ENCODE results near the gene REELD1. TPM values are rescaled to one million over a fixed set of nuclear protein-coding genes. Genes with fewer than 3 reads are reported as not detected.

REELD1 gene
- total and polyA plus RNA-seq, 2 donors (not counting 1 experiment from before 2014, with no cell fraction given): not detected

GRCh38 chr4:146190456-146190855 is 23.9 kb upstream of the REELD1 start:
- TF ChIP-seq EZH2 (IDR thresholded peaks at IDR 0.05; ENCODE audit: low read length, missing control alignments) (no peak), CTCF (conservative IDR thresholded peaks at IDR 0.05 in 1 of 2, IDR thresholded peaks at IDR 0.05 in 1 of 2; ENCODE audit: low read depth in 1 of 2, low read length in 2 of 2) (no peak)
- Histone ChIP-seq H3K27me3 (ENCODE audit: control insufficient read depth, insufficient read depth, low read length) (no peaks in the 10 kb centered on the region), H3K4me3 (replicated peaks in 1 of 4; ENCODE audit: control extremely low read depth in 1 of 4, insufficient read depth in 1 of 4, low read depth in 3 of 4, low read length in 4 of 4) (no peak overlapping the region), H3K27ac (ENCODE audit: insufficient read depth, low read length) (no peak overlapping the region), H3K9ac (ENCODE audit: insufficient read depth, low read length) (no peak overlapping the region), H3K36me3 (ENCODE audit: control insufficient read depth, insufficient read depth, low read length) (no peaks in the 10 kb centered on the region), H3K9me3 (ENCODE audit: control insufficient read depth, insufficient read depth, low read depth, low read length) (no peaks in the 10 kb centered on the region), H3K4me2 (ENCODE audit: extremely low read depth, insufficient read depth, low read length) (no peak overlapping the region), H4K20me1 (ENCODE audit: control insufficient read depth, extremely low read depth, insufficient read depth, low read length) (no peaks in the 10 kb centered on the region), H3K79me2 (ENCODE audit: control insufficient read depth, insufficient read depth, low read length) (no peaks in the 10 kb centered on the region), H3K4me1 (ENCODE audit: control insufficient read depth, extremely low read depth, insufficient read depth, low read length) (no peaks in the 10 kb centered on the region), H2AFZ (ENCODE audit: low read length) (no peak overlapping the region)
- DNase-seq (ENCODE audit: low read depth in 2 of 2): peak in 1 of 2 donors; percentile 54

GRCh38 chr4:146191766-146192458 is 22.4 kb upstream of the REELD1 start:
- TF ChIP-seq CTCF (conservative IDR thresholded peaks at IDR 0.05 in 1 of 2, IDR thresholded peaks at IDR 0.05 in 1 of 2; ENCODE audit: low read depth in 1 of 2, low read length in 2 of 2) (peak in 1 of 2 donors; percentile 4), EZH2 (IDR thresholded peaks at IDR 0.05; ENCODE audit: low read length, missing control alignments) (no peak)
- Histone ChIP-seq H3K27ac (ENCODE audit: insufficient read depth, low read length) (no peak overlapping the region), H3K4me3 (replicated peaks in 1 of 4; ENCODE audit: control extremely low read depth in 1 of 4, insufficient read depth in 1 of 4, low read depth in 3 of 4, low read length in 4 of 4) (no peak overlapping the region), H3K79me2 (ENCODE audit: control insufficient read depth, insufficient read depth, low read length) (no peaks in the 10 kb centered on the region), H3K4me1 (ENCODE audit: control insufficient read depth, extremely low read depth, insufficient read depth, low read length) (no peaks in the 10 kb centered on the region), H2AFZ (ENCODE audit: low read length) (no peak overlapping the region), H3K36me3 (ENCODE audit: control insufficient read depth, insufficient read depth, low read length) (no peaks in the 10 kb centered on the region), H4K20me1 (ENCODE audit: control insufficient read depth, extremely low read depth, insufficient read depth, low read length) (no peaks in the 10 kb centered on the region), H3K4me2 (ENCODE audit: extremely low read depth, insufficient read depth, low read length) (no peak overlapping the region), H3K9me3 (ENCODE audit: control insufficient read depth, insufficient read depth, low read depth, low read length) (no peaks in the 10 kb centered on the region), H3K9ac (ENCODE audit: insufficient read depth, low read length) (no peak overlapping the region), H3K27me3 (ENCODE audit: control insufficient read depth, insufficient read depth, low read length) (no peaks in the 10 kb centered on the region)
- peak in 1 of 2 donors; percentile 45 for DNase-seq (ENCODE audit: low read depth in 2 of 2)

- TF ChIP-seq CTCF (conservative IDR thresholded peaks at IDR 0.05 in 1 of 2, IDR thresholded peaks at IDR 0.05 in 1 of 2; ENCODE audit: low read depth in 1 of 2, low read length in 2 of 2) (no peak), EZH2 (IDR thresholded peaks at IDR 0.05; ENCODE audit: low read length, missing control alignments) (no peak)
These were observed 20.7 kb upstream of the REELD1 start for GRCh38 chr4:146193628-146194027.

More at GRCh38 chr4:146193628-146194027, 20.7 kb upstream of the REELD1 start:
- H2AFZ ChIP-seq (ENCODE audit: low read length): no peak overlapping the region
- H3K36me3 ChIP-seq (ENCODE audit: control insufficient read depth, insufficient read depth, low read length): no peaks in the 10 kb centered on the region
- H3K27ac ChIP-seq (ENCODE audit: insufficient read depth, low read length): no peak overlapping the region
- no peak overlapping the region for H3K4me3 ChIP-seq (replicated peaks in 1 of 4; ENCODE audit: control extremely low read depth in 1 of 4, insufficient read depth in 1 of 4, low read depth in 3 of 4, low read length in 4 of 4)
- H3K27me3 ChIP-seq (ENCODE audit: control insufficient read depth, insufficient read depth, low read length): no peaks in the 10 kb centered on the region
- no peak overlapping the region for H3K9ac ChIP-seq (ENCODE audit: insufficient read depth, low read length)
- no peaks in the 10 kb centered on the region for H3K9me3 ChIP-seq (ENCODE audit: control insufficient read depth, insufficient read depth, low read depth, low read length)
- H3K4me2 ChIP-seq (ENCODE audit: extremely low read depth, insufficient read depth, low read length): no peak overlapping the region
- no peaks in the 10 kb centered on the region for H3K79me2 ChIP-seq (ENCODE audit: control insufficient read depth, insufficient read depth, low read length)
- DNase-seq (ENCODE audit: low read depth in 2 of 2): no peak
- no peaks in the 10 kb centered on the region for H4K20me1 ChIP-seq (ENCODE audit: control insufficient read depth, extremely low read depth, insufficient read depth, low read length)
- H3K4me1 ChIP-seq (ENCODE audit: control insufficient read depth, extremely low read depth, insufficient read depth, low read length): no peaks in the 10 kb centered on the region
